Neural progenitor cell (in vitro differentiated cells): ENCODE results near the gene SLC7A10.

Source experiments
- EZH2 ChIP-seq: fragments of 200-600 bp; sonication (generic); IDR thresholded peaks from 2 replicates; pipeline ENCODE4 v1.6.1; 2017; ENCODE audit warnings: antibody characterized with exemption, mild to moderate bottlenecking, moderate library complexity
- TF ChIP-seq, protein P1 (sequence below): fragments of 200-600 bp; sonication (generic); IDR thresholded peaks from 2 replicates; pipeline ENCODE4 v1.5.1; 2017; ENCODE audit warnings: antibody characterized with exemption, mild to moderate bottlenecking

DNA sequence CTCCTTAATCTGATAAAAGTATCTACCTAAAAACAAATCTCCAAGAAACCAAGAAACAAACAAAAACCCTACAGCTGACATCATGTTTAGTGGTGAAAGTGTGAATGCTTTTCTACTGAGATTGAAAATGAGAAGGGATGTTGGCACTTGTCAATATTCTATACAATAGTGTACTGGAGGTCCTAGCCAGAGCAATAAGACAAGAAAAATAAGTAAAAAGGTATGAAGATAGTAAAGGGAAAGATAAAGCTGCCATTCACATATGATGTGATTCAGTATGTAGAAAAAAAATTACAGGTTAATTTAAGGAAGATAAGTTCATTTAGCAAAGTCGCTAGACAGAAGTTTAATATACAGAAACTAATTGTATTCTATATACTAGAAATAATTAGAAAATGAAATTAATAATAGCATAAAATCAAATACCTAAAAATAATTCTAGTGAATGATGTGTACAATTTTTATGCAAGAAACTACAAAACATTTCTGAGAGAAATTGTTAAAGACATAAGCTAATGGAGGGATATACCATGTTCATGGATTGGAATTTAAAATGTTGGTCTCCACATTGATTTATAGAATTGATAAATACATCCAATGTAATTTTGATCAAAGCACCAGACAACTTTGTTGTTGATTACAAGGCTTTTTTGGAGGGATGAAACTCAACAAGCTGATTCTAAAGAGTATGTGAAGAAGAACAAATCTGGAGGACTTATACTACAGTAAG is 2.4 kb upstream of the SLC7A10 start:
- TF ChIP-seq, protein P1, sequence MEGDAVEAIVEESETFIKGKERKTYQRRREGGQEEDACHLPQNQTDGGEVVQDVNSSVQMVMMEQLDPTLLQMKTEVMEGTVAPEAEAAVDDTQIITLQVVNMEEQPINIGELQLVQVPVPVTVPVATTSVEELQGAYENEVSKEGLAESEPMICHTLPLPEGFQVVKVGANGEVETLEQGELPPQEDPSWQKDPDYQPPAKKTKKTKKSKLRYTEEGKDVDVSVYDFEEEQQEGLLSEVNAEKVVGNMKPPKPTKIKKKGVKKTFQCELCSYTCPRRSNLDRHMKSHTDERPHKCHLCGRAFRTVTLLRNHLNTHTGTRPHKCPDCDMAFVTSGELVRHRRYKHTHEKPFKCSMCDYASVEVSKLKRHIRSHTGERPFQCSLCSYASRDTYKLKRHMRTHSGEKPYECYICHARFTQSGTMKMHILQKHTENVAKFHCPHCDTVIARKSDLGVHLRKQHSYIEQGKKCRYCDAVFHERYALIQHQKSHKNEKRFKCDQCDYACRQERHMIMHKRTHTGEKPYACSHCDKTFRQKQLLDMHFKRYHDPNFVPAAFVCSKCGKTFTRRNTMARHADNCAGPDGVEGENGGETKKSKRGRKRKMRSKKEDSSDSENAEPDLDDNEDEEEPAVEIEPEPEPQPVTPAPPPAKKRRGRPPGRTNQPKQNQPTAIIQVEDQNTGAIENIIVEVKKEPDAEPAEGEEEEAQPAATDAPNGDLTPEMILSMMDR, result no peak
- no peak for TF ChIP-seq EZH2
